HCT116 (cell line): ENCODE data around the gene UVSSA. TPM values are rescaled to one million over a fixed set of nuclear protein-coding genes. Genes with fewer than 3 reads are reported as not detected.

Source experiments
- ATAC-seq: fragments of 200-7000 bp; cut with Tn5 transposase; 2 replicates; pipeline ENCODE4 v1.9.1; 2020; ENCODE audit warnings: mild to moderate bottlenecking, moderate library complexity
- BruUV-seq: library from RNA; stranded (reverse); fragments of 400-500 nt; replicated peaks from 2 replicates; lab custom pipeline; 2021; lab: Mats Ljungman, UMichigan
- CTCF ChIA-PET: fragments of 300-600 bp; sonication (Branson Sonifier 250); formaldehyde crosslinking; loops from one replicate; lab custom pipeline; 2021; ENCODE audit warnings: antibody characterized with exemption; lab: Charles Lee
- POLR2A ChIA-PET: fragments of 300-600, 350-600 bp; sonication (Branson Sonifier 250); formaldehyde crosslinking; loops from one replicate; lab custom pipeline; 2021; ENCODE audit warnings: antibody characterized with exemption; lab: Charles Lee
- RAD21 ChIA-PET, 2 experiments: fragments of 300-600 bp; sonication (Branson Sonifier 250); formaldehyde crosslinking; loops; one replicate each; lab custom pipeline; 2023; ENCODE audit warnings: low total read pairs in 2 of 2; ENCODE audit not compliant: uncharacterized antibody in 2 of 2, unreplicated experiment in 2 of 2, low non-redundant PET in 1 of 2; lab: Charles Lee
- DNase-seq: peaks from one replicate; pipeline ENCODE4 v3.0.0-alpha.2; 2010; ENCODE audit warnings: low read depth, low spot score
- H2AFZ ChIP-seq: fragments of 200-600 bp; shearing (Covaris generic), sonication (generic); 2 replicates; pipeline ENCODE4 v1.6.1; 2017; ENCODE audit warnings: low read depth, mixed run types, mixed read lengths, antibody characterized with exemption, low read length; ENCODE audit not compliant: poor library complexity, severe bottlenecking
- H3K27ac ChIP-seq: 2 replicates; pipeline ENCODE4 v1.5.1; 2012; ENCODE audit warnings: low read depth, low read length
- H3K27me3 ChIP-seq: fragments of 200-600 bp; sonication (generic); 2 replicates; pipeline ENCODE4 v1.6.1; 2016; ENCODE audit warnings: mixed run types, low read length, mixed read lengths; ENCODE audit not compliant: insufficient read depth
- H3K36me3 ChIP-seq, 2 experiments: fragments of 200-500 bp in 1 of 2; fragments of 200-600 bp in 1 of 2; sonication (Bioruptor generic) in 1 of 2; sonication (generic) in 1 of 2; 2 replicates each; pipeline versions ENCODE4 v1.5.1 to v1.6.1; 2014 to 2016; ENCODE audit warnings: low read length in 2 of 2, inconsistent platforms in 1 of 2, mixed read lengths in 1 of 2, mixed run types in 1 of 2; ENCODE audit not compliant: insufficient read depth in 2 of 2, control insufficient read depth in 1 of 2
- H3K4me1 ChIP-seq, 2 experiments: fragments of 200-600 bp in 1 of 2; sonication (generic) in 1 of 2; 2 replicates each; pipeline versions ENCODE4 v1.5.1 to v1.6.1; 2012 to 2017; ENCODE audit warnings: low read length in 2 of 2, inconsistent platforms in 1 of 2, mild to moderate bottlenecking in 1 of 2, mixed read lengths in 1 of 2, mixed run types in 1 of 2, moderate library complexity in 1 of 2; ENCODE audit not compliant: insufficient read depth in 2 of 2, control insufficient read depth in 1 of 2
- H3K4me2 ChIP-seq: fragments of 200-600 bp; sonication (generic); 2 replicates; pipeline ENCODE4 v1.6.1; 2017; ENCODE audit warnings: mixed run types, low read length, mixed read lengths
- H3K4me3 ChIP-seq, 2 experiments: fragments of 200-600 bp in 1 of 2; sonication (generic) in 1 of 2; replicated peaks in 1 of 2; 2 replicates each; pipeline ENCODE4 v1.5.1; 2011 to 2016; ENCODE audit warnings: low read length in 2 of 2, control low read depth in 1 of 2, low read depth in 1 of 2, mild to moderate bottlenecking in 1 of 2, mixed read lengths in 1 of 2, mixed run types in 1 of 2
- H3K79me2 ChIP-seq: fragments of 200-600 bp; sonication (generic); 2 replicates; pipeline ENCODE4 v1.6.1; 2017; ENCODE audit warnings: mild to moderate bottlenecking, mixed run types, low read length, moderate library complexity, mixed read lengths; ENCODE audit not compliant: insufficient read depth
- H3K9ac ChIP-seq: fragments of 200-600 bp; sonication (generic); 2 replicates; pipeline ENCODE4 v1.6.1; 2016; ENCODE audit warnings: low read length, mixed read lengths
- H3K9me2 ChIP-seq: fragments of 200-600 bp; sonication (generic), shearing (Covaris generic); 2 replicates; pipeline ENCODE4 v1.6.1; 2017; ENCODE audit warnings: mixed run types, mild to moderate bottlenecking, moderate library complexity; ENCODE audit not compliant: insufficient read depth
- H3K9me3 ChIP-seq, 2 experiments: fragments of 200-500 bp in 1 of 2; fragments of 200-600 bp in 1 of 2; sonication (Bioruptor generic) in 1 of 2; sonication (generic) in 1 of 2; 2 replicates each; pipeline ENCODE4 v1.6.1; 2014 to 2017; ENCODE audit warnings: low read length in 2 of 2, mixed read lengths in 2 of 2, inconsistent platforms in 1 of 2, low read depth in 1 of 2, mild to moderate bottlenecking in 1 of 2, mixed run types in 1 of 2, moderate library complexity in 1 of 2; ENCODE audit not compliant: control insufficient read depth in 1 of 2, insufficient read depth in 1 of 2
- H4K20me1 ChIP-seq: fragments of 200-600 bp; sonication (generic), shearing (Covaris generic); 2 replicates; pipeline ENCODE4 v1.6.1; 2017; ENCODE audit warnings: mixed run types, mild to moderate bottlenecking, moderate library complexity; ENCODE audit not compliant: insufficient read depth
- CEBPB ChIP-seq: IDR thresholded peaks from 2 replicates; pipeline ENCODE4 v1.6.1; 2012; ENCODE audit warnings: low read depth
- EZH2phosphoT487 ChIP-seq: fragments of 200-600 bp; IDR thresholded peaks from 2 replicates; pipeline ENCODE4 v1.6.1; 2018; ENCODE audit warnings: antibody characterized with exemption, borderline replicate concordance
- POLR2A ChIP-seq: IDR thresholded peaks from 2 replicates; pipeline ENCODE4 v1.7.0; 2011; ENCODE audit warnings: borderline replicate concordance; ENCODE audit not compliant: insufficient read depth, insufficient read length; ENCODE audit errors: extremely low read depth
- POLR2AphosphoS5 ChIP-seq: IDR thresholded peaks from 2 replicates; pipeline ENCODE4 v1.6.1; 2011; ENCODE audit warnings: mild to moderate bottlenecking, low read depth, low read length, moderate library complexity
- SIN3A ChIP-seq: IDR thresholded peaks from 2 replicates; pipeline ENCODE4 v1.6.1; 2012; ENCODE audit warnings: low read depth
- ZFX ChIP-seq: fragments of 450-650 bp; IDR thresholded peaks from 2 replicates; pipeline ENCODE4 v1.6.1; 2017
- ZNF274 ChIP-seq: fragments of 200-500 bp; sonication (Bioruptor generic); IDR thresholded peaks from 2 replicates; pipeline ENCODE4 v1.6.1; 2014; ENCODE audit warnings: mild to moderate bottlenecking, low read depth, low read length, inconsistent platforms
- intact Hi-C: fragments of 100-400 bp; cut with micrococcal nuclease; formaldehyde crosslinking; loops from 2 replicates; pipeline ENCODE4 v1.10.0; 2022
- total RNA-seq: library from RNA; stranded (reverse); gene quantifications from one replicate; pipeline ENCODE4 v1.2.1, GENCODE V29; 2021; ENCODE audit not compliant: unreplicated experiment
- TF ChIP-seq, protein P1 (sequence below): IDR thresholded peaks from 2 replicates; pipeline ENCODE4 v1.6.1; 2012

UVSSA gene
- total RNA-seq, 1 experiment from 2014 or later: 30.5 TPM

DNA sequence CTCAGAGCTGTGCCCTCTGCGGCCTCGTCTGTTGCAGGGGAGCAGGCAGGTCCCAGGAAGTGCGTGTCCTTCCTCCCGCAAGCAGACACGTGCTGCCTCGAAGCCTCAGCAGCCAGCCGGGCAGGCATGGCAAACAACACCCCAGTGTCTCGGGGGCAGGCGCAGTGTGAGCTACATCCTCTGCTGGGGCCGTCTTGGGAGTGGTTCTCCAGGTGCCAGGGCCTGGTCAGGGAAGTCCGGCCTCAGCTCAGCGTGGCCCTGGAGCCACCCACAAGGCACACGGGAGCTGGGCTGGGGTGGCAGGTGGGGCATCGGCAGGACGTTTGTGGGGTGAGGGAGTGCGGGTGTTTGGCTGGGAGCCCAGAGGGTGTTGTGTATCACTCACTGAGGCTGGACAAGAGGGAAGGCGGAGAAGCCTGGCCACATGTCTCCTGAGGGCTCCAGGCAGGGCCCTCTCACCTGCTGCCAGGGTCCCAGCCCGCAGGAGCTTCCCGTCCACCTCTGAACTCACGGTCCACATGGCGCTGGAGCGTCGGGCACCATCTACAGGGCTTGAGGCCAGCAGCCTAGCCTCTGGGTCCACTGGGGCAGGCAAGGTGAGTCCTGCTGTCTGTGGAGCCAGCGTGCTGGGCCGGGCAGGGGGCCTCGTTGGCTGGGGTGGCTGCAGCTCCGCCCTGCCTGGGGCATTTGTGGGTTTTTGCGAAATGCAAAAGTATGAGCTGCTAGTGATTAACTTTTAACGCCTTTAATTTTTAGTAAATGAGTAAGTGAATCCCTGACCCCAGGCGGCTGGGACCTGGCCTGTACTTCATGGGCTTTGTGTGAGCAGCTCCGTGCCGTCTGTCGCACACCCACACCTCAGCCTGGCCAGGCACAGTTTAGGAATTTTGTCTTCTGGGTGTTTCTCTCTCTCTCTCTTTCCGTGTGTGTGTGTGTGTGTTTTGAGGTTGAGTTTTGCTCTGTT, 17.3 kb upstream of the UVSSA start:
- TF ChIP-seq POLR2A: no peak
- TF ChIP-seq ZFX: no peak
- TF ChIP-seq EZH2phosphoT487: no peak
- no peak for TF ChIP-seq SIN3A
- no peak for TF ChIP-seq POLR2AphosphoS5
- no peak for TF ChIP-seq ZNF274
- no peak for TF ChIP-seq CEBPB
- TF ChIP-seq, protein P1, sequence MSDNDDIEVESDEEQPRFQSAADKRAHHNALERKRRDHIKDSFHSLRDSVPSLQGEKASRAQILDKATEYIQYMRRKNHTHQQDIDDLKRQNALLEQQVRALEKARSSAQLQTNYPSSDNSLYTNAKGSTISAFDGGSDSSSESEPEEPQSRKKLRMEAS: no peak
- no peaks in the 10 kb centered on the region for H3K9me2 ChIP-seq
- H3K27me3 ChIP-seq: no peaks in the 10 kb centered on the region
- DNase-seq (no peak), ATAC-seq (no peak)
- BruUV-seq: no TSS peak
- peaks cover 0 to 11% of the 10 kb centered on the region in 2 experiments; a peak in 3 of 4 replicates for H3K4me1 ChIP-seq
- H4K20me1 ChIP-seq: no peaks in the 10 kb centered on the region
- no peak overlapping the region for H3K9ac ChIP-seq
- H3K36me3 ChIP-seq: peaks cover 10 to 29% of the 10 kb centered on the region in 2 experiments; a peak in 3 of 4 replicates
- H3K27ac ChIP-seq: no peak overlapping the region; the same call in 1 of the 2 replicates
- intact Hi-C loops: no loop called here
- H2AFZ ChIP-seq: no peak overlapping the region
- CTCF ChIA-PET: no interaction called here
- peaks cover 65% of the 10 kb centered on the region for H3K79me2 ChIP-seq
- H3K4me2 ChIP-seq: no peak overlapping the region
- POLR2A ChIA-PET: no interaction called here
- no peaks in the 10 kb centered on the region for H3K9me3 ChIP-seq
- RAD21 ChIA-PET: no interaction called here
- H3K4me3 ChIP-seq: no peak overlapping the region
